HG03045 (cell line): ENCODE data around the gene TMX1.

Experiments used
- ATAC-seq: cut with Tn5 transposase; IDR thresholded peaks from one replicate; pipeline ENCODE4 v1.9.1; 2021; ENCODE audit warnings: mild to moderate bottlenecking, moderate library complexity; ENCODE audit not compliant: unreplicated experiment

The TMX1 gene

GRCh38 chr14:51242545-51243490, 2.8 kb downstream of the TMX1 start:
- no peak for ATAC-seq

- no peak for ATAC-seq
These were observed 4.5 kb downstream of the TMX1 start for GRCh38 chr14:51244591-51244990.

GRCh38 chr14:51246032-51246431, 6.0 kb downstream of the TMX1 start:
- ATAC-seq, result no peak

- ATAC-seq, result peak; percentile 73
These were observed 8.3 kb downstream of the TMX1 start for GRCh38 chr14:51248016-51248987.

GRCh38 chr14:51251486-51251885, 11.4 kb downstream of the TMX1 start:
- ATAC-seq, result no peak

GRCh38 chr14:51253880-51254279, 13.8 kb downstream of the TMX1 start:
- ATAC-seq, result no peak

GRCh38 chr14:51258280-51258679, 18.2 kb downstream of the TMX1 start:
- no peak for ATAC-seq

GRCh38 chr14:51258788-51259187, 18.7 kb downstream of the TMX1 start:
- no peak for ATAC-seq

GRCh38 chr14:51260225-51260624, 20.2 kb downstream of the TMX1 start:
- no peak for ATAC-seq

- ATAC-seq, result no peak
These were observed 21.1 kb downstream of the TMX1 start for GRCh38 chr14:51261151-51261550.

- ATAC-seq, result no peak
These were observed 22.8 kb downstream of the TMX1 start for GRCh38 chr14:51262868-51263267.

GRCh38 chr14:51269634-51270033, 29.6 kb downstream of the TMX1 start:
- ATAC-seq, result no peak

GRCh38 chr14:51276605-51277004, 36.6 kb downstream of the TMX1 start:
- ATAC-seq, result no peak

GRCh38 chr14:51277753-51278415, 37.8 kb downstream of the TMX1 start:
- no peak for ATAC-seq

- no peak for ATAC-seq
These were observed 42.5 kb downstream of the TMX1 start for GRCh38 chr14:51282517-51282916.

- ATAC-seq, result no peak
These were observed 43.5 kb downstream of the TMX1 start for GRCh38 chr14:51283402-51284085.

- no peak for ATAC-seq
These were observed 44.2 kb downstream of the TMX1 start for GRCh38 chr14:51284241-51284640.

- ATAC-seq, result peak; percentile 67
These were observed 45.1 kb downstream of the TMX1 start for GRCh38 chr14:51285120-51285519.

GRCh38 chr14:51289169-51289568, 49.1 kb downstream of the TMX1 start:
- no peak for ATAC-seq

- ATAC-seq, result no peak
These were observed 50.1 kb downstream of the TMX1 start for GRCh38 chr14:51290132-51290531.
